HG03342 (cell line): ENCODE measurements around the gene NTRK3.
"Not testable (repeated sequence)": the region's sequence is repeated elsewhere in the genome, so short reads cannot be mapped to it uniquely, and the experiment has no call there.

Source experiments
- ATAC-seq: cut with Tn5 transposase; IDR thresholded peaks from one replicate; pipeline ENCODE4 v1.9.1; 2021; ENCODE audit warnings: mild to moderate bottlenecking, moderate library complexity; ENCODE audit not compliant: unreplicated experiment

NTRK3 gene

GRCh38 chr15:88083811-88084760 is 172.5 kb downstream of the NTRK3 start:
- no peak for ATAC-seq

DNA sequence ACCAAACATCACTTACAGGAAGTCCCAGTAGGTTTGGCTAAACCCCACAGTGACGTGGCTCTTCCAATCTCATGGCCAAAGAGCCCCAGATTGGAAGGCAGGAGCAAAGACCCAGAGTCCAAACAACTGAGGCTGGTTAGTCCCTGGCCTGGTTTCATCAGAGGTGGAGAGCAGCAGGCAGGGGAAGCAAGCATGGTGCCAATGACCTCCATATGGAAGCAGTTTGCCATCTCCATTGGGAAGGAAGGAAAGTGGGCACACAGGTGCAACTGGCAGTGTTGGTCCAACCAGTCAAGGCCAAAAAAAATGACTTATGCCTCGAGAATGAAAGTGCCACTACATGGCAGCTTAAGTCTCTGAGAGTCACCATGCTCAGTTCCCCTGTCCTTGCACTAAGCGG is 175.9 kb downstream of the NTRK3 start:
- ATAC-seq = no peak

DNA sequence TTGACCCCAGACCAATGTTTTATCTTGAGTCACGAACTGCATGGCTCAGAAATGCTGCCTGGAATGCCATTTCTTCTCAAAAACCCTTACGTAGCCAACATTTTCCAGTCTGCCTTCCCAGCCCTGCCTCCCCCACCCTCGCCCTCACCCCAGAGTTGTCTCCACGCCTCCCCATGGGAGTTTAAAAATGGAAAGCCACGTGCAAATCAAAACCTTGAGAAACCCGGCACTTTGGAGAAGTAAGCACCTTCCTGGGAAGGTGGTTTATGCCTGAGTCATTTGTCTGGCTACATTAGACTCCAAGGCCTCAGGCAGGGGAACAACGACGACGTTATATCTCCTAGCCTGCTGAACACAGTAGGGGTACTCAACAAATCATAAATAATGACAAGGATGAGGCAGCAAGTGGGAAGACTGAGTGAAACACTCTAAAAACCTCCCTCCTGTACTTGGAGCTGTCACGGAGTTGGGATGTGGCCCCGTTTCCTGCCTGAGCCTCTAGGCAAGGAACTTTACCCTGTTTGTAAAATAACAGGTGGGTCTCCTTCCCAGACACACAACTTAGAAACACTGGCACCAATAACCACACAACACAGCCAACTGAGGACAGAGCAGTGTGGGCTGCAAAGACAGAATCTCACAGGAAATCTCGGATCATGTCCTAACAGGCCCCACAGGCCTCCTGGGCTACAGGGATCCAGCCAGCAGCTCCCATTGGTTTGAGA is 179.1 kb downstream of the NTRK3 start:
- ATAC-seq = no peak

- ATAC-seq = no peak
Measured at GRCh38 chr15:88076328-88076727, 180.2 kb downstream of the NTRK3 start.

GRCh38 chr15:88075102-88075501 is 181.4 kb downstream of the NTRK3 start:
- ATAC-seq = no peak

- no peak for ATAC-seq
Measured at GRCh38 chr15:88074386-88074785, 182.2 kb downstream of the NTRK3 start.

DNA sequence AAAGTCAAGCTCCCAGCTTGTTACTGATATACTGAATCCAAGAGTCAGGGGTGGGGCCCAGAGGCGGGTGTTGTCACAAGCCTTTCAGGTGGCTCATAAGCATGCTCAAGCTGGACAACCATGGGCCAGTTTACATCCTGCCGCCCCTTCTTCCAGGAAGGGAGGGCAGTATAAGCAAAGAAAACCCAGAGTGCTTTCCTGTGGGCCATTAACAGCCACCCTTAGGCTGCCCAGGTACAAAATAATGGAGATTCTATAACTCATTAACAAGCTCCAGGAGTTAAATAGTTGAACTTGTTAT is 183.2 kb downstream of the NTRK3 start:
- no peak for ATAC-seq

GRCh38 chr15:88072598-88073390 is 183.7 kb downstream of the NTRK3 start:
- ATAC-seq = no peak

- ATAC-seq = not testable (repeated sequence)
Measured at GRCh38 chr15:88072133-88072532, 184.4 kb downstream of the NTRK3 start.

GRCh38 chr15:88071141-88071540 is 185.4 kb downstream of the NTRK3 start:
- ATAC-seq = no peak

- no peak for ATAC-seq
Measured at GRCh38 chr15:88069561-88069960, 187.0 kb downstream of the NTRK3 start.

GRCh38 chr15:88067331-88067685 is 189.2 kb downstream of the NTRK3 start:
- no peak for ATAC-seq

DNA sequence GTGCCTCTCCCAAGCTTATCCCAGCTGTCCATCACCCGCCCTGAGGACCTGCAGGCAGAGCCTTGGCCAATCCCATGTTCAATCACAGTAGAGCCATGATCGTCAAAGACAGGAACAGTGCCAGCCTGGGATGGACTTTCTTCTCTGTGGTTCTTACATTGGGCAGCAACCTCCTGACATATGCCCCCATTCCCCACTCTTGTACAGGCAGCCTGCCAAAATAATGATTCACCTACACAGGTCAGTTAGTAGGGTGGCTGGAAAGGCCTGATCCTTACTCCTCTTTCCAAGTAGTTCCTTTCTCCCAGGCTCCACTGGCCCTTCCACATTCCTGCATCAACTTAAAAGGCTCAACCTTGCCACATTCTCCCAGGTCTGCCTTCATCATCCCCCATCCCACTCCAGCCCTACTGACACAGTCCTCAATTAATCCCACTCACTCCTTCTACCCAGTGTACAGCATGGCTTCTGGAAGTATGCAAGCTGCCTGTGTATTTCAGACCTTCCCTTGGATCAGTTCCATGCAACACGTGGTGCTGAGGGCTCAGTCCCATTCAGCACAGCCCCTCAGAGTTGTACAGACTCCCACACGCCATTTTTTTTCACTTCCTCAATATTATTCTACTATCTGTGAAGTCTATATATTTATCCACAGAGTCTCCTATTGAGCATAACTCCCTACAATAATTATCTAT is 189.8 kb downstream of the NTRK3 start:
- ATAC-seq = no peak

DNA sequence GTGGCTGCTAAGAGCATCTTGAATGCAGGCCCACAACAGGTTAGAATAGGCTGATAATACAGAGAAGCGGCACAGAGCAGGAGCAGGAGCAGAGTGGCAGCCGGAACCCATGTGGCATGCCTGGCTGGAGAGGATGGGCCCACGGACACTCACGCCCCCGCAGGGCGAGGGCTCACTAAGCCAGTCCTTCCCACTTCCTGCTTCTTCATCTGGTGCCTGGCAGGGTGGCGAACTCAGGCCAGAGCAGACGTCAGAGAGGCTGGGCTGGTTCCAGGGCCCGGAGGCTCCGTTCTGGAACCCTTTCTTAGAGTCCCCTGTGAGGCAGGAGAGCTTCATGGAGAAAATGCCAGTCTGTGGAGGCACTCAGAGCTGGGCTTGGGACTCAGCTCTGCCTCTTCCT is 195.1 kb downstream of the NTRK3 start:
- no peak for ATAC-seq

GRCh38 chr15:88060383-88060782 is 196.2 kb downstream of the NTRK3 start:
- no peak for ATAC-seq

DNA sequence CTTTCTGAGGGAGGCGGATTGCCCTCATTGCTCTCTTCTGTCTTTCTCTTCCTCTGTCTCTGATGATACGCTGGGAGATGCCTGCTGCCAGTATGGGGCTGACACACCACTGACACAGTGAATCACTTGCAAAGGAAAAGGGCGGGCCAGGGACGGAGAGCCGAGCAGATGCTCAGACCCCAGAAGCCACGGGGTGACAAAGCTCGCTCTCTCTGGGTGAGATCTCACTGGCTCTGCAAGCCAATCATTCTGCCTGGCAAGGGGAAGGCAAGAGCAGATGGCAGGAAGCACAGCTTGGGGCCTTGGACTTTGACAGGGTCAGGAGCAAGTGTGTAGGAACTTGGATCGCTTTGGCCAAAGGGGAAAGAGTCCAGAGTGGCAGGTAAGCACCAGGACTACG is 198.7 kb downstream of the NTRK3 start:
- no peak for ATAC-seq

- peak; percentile 88 for ATAC-seq
Measured at GRCh38 chr15:88049506-88049905, 207.0 kb downstream of the NTRK3 start.

DNA sequence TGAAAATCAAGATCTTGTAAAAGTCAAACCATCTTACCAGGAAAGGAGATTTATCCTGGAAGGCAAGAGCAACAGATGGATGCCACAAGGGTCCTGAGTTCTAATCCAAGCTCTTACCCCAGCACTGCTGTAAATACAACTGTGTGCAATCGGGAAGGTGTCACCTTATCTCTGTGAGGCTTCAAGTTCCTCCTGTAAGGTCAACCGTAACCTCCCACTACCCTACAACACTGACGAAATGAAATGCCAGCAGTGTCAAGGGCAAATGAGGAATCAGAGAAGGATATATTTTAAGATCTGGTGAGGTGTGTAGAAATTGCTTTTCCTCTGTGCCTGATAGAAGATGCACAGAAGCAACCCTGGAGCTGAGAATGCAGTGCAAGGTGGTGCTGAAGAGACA is 207.8 kb downstream of the NTRK3 start:
- ATAC-seq = no peak

- ATAC-seq = no peak
Measured at GRCh38 chr15:88048237-88048636, 208.3 kb downstream of the NTRK3 start.

DNA sequence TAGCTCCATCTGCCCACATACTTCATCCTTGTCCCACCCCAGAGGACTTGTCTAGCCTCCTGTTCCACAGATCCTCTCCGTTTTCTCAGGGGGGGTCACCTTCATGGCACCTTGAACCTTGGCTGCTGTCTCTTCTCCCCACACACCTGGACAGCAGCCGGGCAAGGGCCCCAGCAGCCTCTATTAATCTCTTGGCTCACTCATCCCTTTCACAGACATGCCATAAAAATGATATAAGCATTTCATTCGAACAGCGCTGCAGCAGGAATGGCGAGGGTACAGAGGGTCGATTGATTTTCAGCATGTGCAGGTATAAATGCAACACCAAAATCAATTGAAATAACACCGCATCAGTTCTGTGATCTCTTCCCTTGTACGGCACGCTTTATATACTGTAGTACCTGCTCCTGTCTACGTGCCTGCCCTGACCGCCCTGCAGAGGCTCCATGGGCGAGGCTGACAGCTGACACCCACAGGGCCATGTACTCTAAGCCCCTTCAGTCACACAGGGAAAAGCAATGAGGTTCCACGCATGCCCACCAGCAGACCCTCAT is 209.9 kb downstream of the NTRK3 start:
- ATAC-seq = no peak

GRCh38 chr15:88043396-88043795 is 213.1 kb downstream of the NTRK3 start:
- ATAC-seq = no peak
